Lower lobe of right lung (tissue), 2 donors: ENCODE data around the gene PSMA7. TPM values are rescaled to one million over a fixed set of nuclear protein-coding genes. Genes with fewer than 3 reads are reported as not detected.

Source experiments
- ATAC-seq, 2 donors: fragments of 200-7000 bp; cut with Tn5 transposase; one replicate each; pipeline ENCODE4 v1.9.1; 2020 to 2022; ENCODE audit warnings: mild to moderate bottlenecking in 2 of 2, moderate library complexity in 2 of 2
- DNase-seq: peaks from one replicate; pipeline ENCODE4 v3.0.0-alpha.2; 2020
- H3K27ac ChIP-seq: fragments of 200-600 bp; one replicate; pipeline ENCODE4 v1.8.0; 2022
- H3K27me3 ChIP-seq: fragments of 200-600 bp; one replicate; pipeline ENCODE4 v1.8.0; 2022; ENCODE audit warnings: low read depth
- H3K36me3 ChIP-seq: fragments of 200-600 bp; one replicate; pipeline ENCODE4 v1.8.0; 2022; ENCODE audit warnings: mild to moderate bottlenecking
- H3K4me1 ChIP-seq: fragments of 200-600 bp; one replicate; pipeline ENCODE4 v1.8.0; 2022
- H3K4me3 ChIP-seq: fragments of 200-600 bp; one replicate; pipeline ENCODE4 v1.8.0; 2022; ENCODE audit warnings: mild to moderate bottlenecking
- H3K9me3 ChIP-seq: fragments of 200-600 bp; one replicate; pipeline ENCODE4 v1.8.0; 2022
- CTCF ChIP-seq: fragments of 200-600 bp; IDR thresholded peaks from one replicate; pipeline ENCODE4 v1.8.0; 2022; ENCODE audit warnings: antibody characterized with exemption, mild to moderate bottlenecking
- intact Hi-C: fragments of 100-400 bp; cut with DNase I; formaldehyde crosslinking; loops from one replicate; pipeline ENCODE4 v1.11.0; 2022
- total RNA-seq: library from RNA; stranded (reverse); fragmentation: NEBNext Ultra II Directional; extraction: Animal tissue kit (Norgen Biotek cat#: 25700); gene quantifications from one replicate; pipeline ENCODE4 v1.2.1, GENCODE V29; 2021
- donor health status: DM: no; HTN: yes; CAD: no; lungs with severe emphysema.

PSMA7 gene
- total RNA-seq, 1 donor from 2014 or later, result 223 TPM

- no peak overlapping the region for H3K4me3 ChIP-seq
- no peak for TF ChIP-seq CTCF
- peaks cover 24% of the 10 kb centered on the region for H3K9me3 ChIP-seq
- H3K4me1 ChIP-seq, result peaks cover 3% of the 10 kb centered on the region
- no peaks in the 10 kb centered on the region for H3K36me3 ChIP-seq
- H3K27me3 ChIP-seq, result peaks cover 7% of the 10 kb centered on the region
- ATAC-seq (no peak), DNase-seq (no peak)
- intact Hi-C loops, result no loop called here
- H3K27ac ChIP-seq, result no peak overlapping the region
Measured at GRCh38 chr20:62114894-62115293, 28.3 kb downstream of the PSMA7 start.

- no peak for TF ChIP-seq CTCF
- H3K9me3 ChIP-seq, result peaks cover 50% of the 10 kb centered on the region
Measured at GRCh38 chr20:62112368-62112767, 30.8 kb downstream of the PSMA7 start.

DNA sequence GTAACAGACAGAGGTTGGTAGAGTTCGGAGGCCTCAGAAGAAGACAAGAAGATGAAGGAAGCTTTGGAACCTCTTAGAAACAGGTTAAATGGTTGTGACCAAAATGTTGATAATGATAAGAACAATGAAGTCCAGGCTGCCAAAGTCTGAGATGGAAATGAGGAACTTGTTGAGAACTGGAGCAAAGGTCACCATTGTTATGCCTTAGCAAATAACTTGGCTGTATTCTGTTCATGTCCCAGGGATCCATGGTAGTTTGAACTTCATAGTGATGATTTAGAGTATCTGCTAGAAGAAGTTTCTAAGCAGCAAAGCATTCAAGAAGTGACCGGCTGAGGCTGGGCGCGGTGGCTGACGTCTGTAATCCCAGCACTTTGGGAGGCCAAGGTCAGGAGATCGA, 32.0 kb downstream of the PSMA7 start:
- intact Hi-C loops, result no loop called here
- Histone ChIP-seq H3K9me3 (peaks cover 55% of the 10 kb centered on the region), H3K4me1 (no peaks in the 10 kb centered on the region), H3K36me3 (no peaks in the 10 kb centered on the region), H3K27ac (no peak overlapping the region), H3K27me3 (no peaks in the 10 kb centered on the region), H3K4me3 (no peak overlapping the region)
- TF ChIP-seq CTCF, result no peak
- no peak for ATAC-seq
- no peak for DNase-seq

More at GRCh38 chr20:62112368-62112767, 30.8 kb downstream of the PSMA7 start:
- Histone ChIP-seq H3K27me3 (peaks cover 4% of the 10 kb centered on the region), H3K4me3 (no peak overlapping the region), H3K4me1 (no peaks in the 10 kb centered on the region), H3K27ac (no peak overlapping the region), H3K36me3 (no peaks in the 10 kb centered on the region)
- no peak for ATAC-seq
- DNase-seq, result no peak
- intact Hi-C loops, result no loop called here

DNA sequence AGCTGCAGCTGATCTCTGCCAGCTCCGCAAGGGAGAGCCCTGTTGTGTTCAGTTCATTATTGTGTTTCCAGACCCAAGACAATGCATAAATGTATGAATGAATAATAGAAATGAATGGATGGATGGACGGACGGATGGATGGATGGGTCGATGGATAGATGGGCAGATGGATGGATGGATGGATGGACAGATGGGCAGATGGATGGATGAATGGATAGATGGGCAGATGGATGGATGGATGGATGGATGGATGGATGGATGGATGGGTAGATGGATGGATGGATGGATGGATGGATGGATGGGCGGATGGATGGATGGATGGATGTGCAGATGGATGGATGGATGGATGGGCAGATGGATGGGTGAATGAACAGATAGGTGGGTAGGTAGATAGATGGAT, 37.6 kb downstream of the PSMA7 start:
- DNase-seq, result no peak
- H3K27me3 ChIP-seq, result peaks cover 4% of the 10 kb centered on the region
- H3K4me3 ChIP-seq, result no peak overlapping the region
- no peak overlapping the region for H3K27ac ChIP-seq
- ATAC-seq, result no peak
- no peaks in the 10 kb centered on the region for H3K36me3 ChIP-seq
- TF ChIP-seq CTCF, result no peak
- H3K9me3 ChIP-seq, result peaks cover 40% of the 10 kb centered on the region
- intact Hi-C loops, result no loop called here
- H3K4me1 ChIP-seq, result no peaks in the 10 kb centered on the region

DNA sequence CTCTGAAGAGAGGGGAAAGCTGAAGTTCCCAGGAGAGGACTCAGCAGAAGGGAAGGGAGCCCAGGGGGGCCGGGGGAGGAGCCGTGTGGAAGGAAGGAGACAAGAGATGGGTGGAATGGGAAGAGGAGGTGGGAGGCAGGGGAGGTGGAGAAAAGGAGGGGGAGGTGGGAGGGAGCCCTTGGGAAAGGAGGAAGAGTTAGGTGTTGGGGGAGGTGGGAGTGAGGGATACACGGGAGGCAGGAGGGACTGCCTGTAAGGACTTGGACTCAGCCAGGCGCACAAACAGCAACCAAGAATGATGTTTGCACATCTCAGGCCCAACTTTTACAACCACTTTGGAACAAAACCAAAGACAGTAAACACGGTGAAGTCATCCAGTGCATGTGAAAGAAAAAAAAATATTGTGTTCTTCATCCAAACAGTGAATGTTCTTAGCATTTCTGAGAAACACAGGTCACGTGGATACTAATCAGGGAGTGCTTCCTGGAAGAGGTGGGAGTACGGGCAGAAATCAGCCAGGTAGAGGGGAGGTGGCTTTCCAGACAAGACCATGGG, 38.3 kb downstream of the PSMA7 start:
- peaks cover 4% of the 10 kb centered on the region for H3K27me3 ChIP-seq
- ATAC-seq, result peak in 1 of 2 donors; percentile 52
- no peaks in the 10 kb centered on the region for H3K36me3 ChIP-seq
- TF ChIP-seq CTCF, result no peak
- H3K9me3 ChIP-seq, result peaks cover 36% of the 10 kb centered on the region
- no peak overlapping the region for H3K4me3 ChIP-seq
- intact Hi-C loops, result no loop called here
- DNase-seq, result no peak
- no peaks in the 10 kb centered on the region for H3K4me1 ChIP-seq
- no peak overlapping the region for H3K27ac ChIP-seq
